Stomach smooth muscle (tissue), 2 donors: ENCODE measurements around the gene EEF2.
"Not testable (repeated sequence)": the region's sequence is repeated elsewhere in the genome, so short reads cannot be mapped to it uniquely, and the experiment has no call there.

Source experiments
- H3K27ac ChIP-seq: one replicate; pipeline ENCODE4 v1.7.0; 2013; ENCODE audit warnings: mild to moderate bottlenecking, low read length, inconsistent platforms
- H3K27me3 ChIP-seq, 2 donors: one replicate each; pipeline ENCODE4 v1.7.0; 2013; ENCODE audit warnings: low read length in 2 of 2; ENCODE audit not compliant: insufficient read depth in 2 of 2, control insufficient read depth in 1 of 2
- H3K36me3 ChIP-seq, 2 donors: one replicate each; pipeline ENCODE4 v1.7.0; 2013; ENCODE audit warnings: low read length in 2 of 2; ENCODE audit not compliant: control insufficient read depth in 2 of 2, insufficient read depth in 2 of 2
- H3K4me1 ChIP-seq: one replicate; pipeline ENCODE4 v1.7.0; 2013; ENCODE audit warnings: low read length; ENCODE audit not compliant: control insufficient read depth, insufficient read depth
- H3K4me3 ChIP-seq, 2 donors: one replicate each; pipeline ENCODE4 v1.7.0; 2013; ENCODE audit warnings: low read length in 2 of 2
- H3K9ac ChIP-seq, 2 donors: one replicate each; pipeline ENCODE4 v1.7.0; 2013; ENCODE audit warnings: low read length in 2 of 2, mild to moderate bottlenecking in 1 of 2
- H3K9me3 ChIP-seq, 2 donors: one replicate each; pipeline ENCODE4 v1.7.0; 2013; ENCODE audit warnings: low read length in 2 of 2; ENCODE audit not compliant: control insufficient read depth in 2 of 2
- donor health status: healthy.
- donor health status: Pancreatic carcinoma.

Gene EEF2

DNA sequence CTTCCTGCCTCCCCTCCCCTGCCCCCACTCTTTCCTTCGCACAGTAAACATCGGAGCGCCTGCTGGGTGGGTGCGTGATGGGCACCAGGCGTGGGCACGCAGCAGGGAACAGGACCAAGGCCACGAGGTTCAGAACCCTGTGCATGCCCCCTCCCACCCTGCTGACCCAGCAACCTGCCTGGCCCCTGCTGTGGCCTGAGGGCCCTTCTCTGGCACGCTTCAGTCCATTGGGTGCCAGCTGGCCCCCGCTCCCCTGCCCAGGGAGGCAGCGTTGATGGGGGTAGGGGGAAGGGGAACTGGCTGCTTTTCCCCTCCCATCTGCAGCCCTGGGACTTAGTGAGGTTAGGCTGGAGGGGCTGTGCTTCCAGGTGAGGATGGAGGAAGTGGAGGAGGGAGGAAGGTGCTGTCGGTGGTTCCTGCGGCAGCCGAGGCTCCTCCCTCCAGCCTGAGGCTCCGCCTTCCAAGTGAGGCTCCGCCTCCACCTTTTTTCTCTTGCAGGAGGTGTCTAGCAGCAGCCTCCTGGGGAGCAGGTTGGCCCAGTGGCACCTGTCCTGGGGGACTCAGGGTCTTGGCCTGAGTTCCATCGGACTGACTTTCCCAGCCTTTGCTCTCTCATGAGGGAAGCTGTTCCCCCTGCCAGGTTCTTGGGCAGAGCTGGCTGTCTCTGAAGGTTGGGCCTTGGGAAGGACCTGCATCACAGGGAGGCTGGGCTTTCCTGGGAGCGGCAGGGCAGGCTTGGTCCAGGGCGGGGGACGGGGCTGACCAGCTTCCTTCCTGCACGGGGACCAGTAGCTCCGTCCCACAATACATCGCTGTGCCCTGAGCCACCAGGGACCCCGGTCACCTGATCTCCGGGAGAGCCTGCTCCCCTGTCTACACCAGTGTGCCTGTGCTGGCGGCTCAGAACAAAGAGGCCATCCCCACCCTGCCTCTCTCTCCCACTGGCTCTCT, 29.6 kb upstream of the EEF2 start:
- Histone ChIP-seq H3K27me3 (no peaks in the 10 kb centered on the region), H3K4me3 (peak overlapping the region; percentile 7 to 60), H3K4me1 (peaks cover 76% of the 10 kb centered on the region), H3K27ac (peak overlapping the region; percentile 82), H3K9ac (peak overlapping the region; percentile 55 to 56), H3K9me3 (no peaks in the 10 kb centered on the region), H3K36me3 (peaks cover 6 to 11% of the 10 kb centered on the region in 2 donors)

DNA sequence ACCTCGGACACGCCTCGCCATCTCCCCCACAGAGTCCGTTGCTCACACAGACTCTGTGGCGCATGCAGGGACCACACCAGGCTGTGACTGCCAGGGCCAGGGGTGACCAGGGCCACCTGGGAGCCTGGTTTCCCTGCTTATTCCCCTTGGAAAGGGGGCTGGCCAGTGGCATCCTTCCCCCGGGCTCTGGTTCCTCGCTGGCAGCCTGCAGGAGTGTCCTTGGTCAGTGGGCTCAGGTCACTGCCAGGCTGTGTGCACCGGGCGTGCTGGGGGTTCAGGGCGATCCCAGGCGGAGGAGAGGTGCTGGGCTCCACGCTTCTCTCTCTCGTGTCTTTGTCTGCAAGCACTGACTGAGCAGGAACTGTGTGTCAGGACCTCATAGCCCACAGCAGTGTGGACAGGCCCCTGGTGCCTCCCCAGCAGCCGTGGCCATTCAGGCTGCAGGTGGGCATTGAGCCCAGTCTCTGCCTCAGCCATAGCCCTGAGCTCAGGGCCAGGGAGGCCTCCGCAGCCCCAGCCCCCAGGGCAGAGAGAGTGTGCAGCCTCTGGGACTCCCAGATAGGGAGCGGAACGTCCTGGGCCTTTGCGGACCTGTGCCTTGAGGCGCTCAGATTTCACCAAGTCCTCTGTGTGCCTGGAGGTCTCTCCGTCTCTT, 28.8 kb upstream of the EEF2 start:
- H3K9me3 ChIP-seq = no peaks in the 10 kb centered on the region
- H3K36me3 ChIP-seq = peaks cover 6 to 11% of the 10 kb centered on the region in 2 donors
- H3K9ac ChIP-seq = peak overlapping the region in 1 of 2 donors; percentile 29
- no peaks in the 10 kb centered on the region for H3K27me3 ChIP-seq
- H3K27ac ChIP-seq = peak overlapping the region; percentile 82
- H3K4me3 ChIP-seq = peak overlapping the region in 1 of 2 donors; percentile 40
- H3K4me1 ChIP-seq = peaks cover 77% of the 10 kb centered on the region

DNA sequence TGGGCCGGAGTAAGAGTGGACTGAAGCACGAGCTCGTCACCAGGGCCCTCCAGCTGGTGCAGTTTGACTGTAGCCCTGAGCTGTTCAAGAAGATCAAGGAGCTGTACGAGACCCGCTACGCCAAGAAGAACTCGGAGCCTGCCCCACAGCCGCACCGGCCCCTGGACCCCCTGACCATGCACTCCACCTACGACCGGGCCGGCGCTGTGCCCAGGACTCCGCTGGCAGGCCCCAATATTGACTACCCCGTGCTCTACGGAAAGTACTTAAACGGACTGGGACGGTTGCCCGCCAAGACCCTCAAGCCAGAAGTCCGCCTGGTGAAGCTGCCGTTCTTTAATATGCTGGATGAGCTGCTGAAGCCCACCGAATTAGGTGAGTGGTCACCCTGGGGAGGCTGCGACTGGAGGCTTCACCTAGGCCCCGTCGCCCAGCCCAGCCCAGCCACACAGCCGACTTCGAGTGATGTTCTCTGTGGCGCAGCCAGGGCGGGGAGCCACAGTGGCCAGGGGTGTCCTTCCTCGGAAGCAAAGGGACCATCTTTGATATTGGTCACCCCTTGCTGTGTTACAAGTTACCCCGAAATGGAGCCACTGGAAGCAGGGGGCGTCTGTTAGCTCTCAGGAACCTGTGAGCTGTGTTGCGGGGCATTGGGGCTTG, 27.8 kb upstream of the EEF2 start:
- Histone ChIP-seq H3K9me3 (no peaks in the 10 kb centered on the region), H3K9ac (peak overlapping the region in 1 of 2 donors; percentile 57), H3K36me3 (peaks cover 6 to 11% of the 10 kb centered on the region in 2 donors), H3K4me1 (peaks cover 85% of the 10 kb centered on the region), H3K4me3 (peak overlapping the region in 1 of 2 donors; percentile 15), H3K27me3 (no peaks in the 10 kb centered on the region), H3K27ac (peak overlapping the region; percentile 82)

DNA sequence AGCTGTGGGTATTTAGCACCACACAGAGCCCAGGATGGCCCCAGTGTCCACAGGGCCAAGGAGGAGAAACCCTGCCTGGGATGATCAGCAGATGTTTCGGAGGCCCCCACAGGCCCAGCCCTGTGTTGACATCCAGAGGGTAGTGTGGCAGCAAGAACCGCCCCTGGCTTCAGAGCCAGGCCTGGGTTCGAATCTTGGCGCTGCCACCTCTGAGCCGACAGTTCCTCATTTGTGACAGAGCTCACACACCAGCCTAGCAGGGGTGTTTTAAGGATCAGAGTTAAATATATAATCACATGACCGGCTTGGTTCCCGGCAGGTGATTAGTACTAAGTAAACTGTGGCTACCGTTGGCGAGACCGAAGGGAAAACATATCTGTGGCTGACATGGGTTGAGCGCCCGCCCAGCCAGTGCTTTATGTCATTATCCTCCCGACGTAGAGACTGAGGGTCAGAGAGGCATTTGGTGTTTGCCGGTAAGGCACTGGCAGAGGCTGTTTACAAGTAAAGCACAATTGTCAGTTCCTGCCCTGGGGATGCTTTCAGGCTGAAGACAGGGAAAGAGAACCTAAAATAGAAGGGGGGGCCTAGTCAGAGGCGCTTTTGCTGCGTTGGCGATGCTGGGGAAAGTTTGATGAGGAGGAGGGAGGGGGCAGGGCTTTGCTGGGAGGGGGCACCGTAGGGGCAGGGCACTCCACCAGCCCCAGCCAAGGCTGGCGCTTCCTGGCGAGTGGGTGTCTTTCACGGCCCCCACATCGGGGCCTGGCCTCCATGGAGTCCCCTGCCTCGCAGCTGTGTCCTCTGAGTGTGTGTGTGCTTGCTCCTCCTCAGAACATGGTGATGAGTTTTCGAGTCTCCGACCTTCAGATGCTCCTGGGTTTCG, 27.1 kb upstream of the EEF2 start:
- peak overlapping the region in 1 of 2 donors; percentile 57 for H3K9ac ChIP-seq
- H3K27me3 ChIP-seq = no peaks in the 10 kb centered on the region
- H3K9me3 ChIP-seq = no peaks in the 10 kb centered on the region
- H3K4me3 ChIP-seq = peak overlapping the region in 1 of 2 donors; percentile 35
- H3K27ac ChIP-seq = peak overlapping the region; percentile 82
- peaks cover 6 to 11% of the 10 kb centered on the region in 2 donors for H3K36me3 ChIP-seq
- peaks cover 86% of the 10 kb centered on the region for H3K4me1 ChIP-seq

DNA sequence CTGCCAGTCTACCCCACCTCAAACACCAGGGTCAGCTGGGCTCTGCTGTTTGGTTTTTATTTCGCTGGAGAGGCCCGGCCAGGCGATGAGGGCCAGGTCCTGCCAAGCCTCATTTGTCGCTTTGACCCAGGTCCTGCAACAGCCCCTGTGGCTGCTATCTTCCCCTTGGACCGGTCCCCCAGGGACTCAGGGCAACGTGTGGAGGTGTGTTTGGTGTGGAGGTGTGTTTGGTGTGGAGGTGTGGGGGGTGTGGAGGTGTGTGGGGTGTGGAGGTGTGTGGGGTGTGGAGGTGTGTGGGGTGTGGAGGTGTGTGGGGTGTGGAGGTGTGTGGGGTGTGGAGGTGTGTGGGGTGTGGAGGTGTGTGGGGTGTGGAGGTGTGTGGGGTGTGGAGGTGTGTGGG, 26.2 kb upstream of the EEF2 start:
- Histone ChIP-seq H3K27ac (peak overlapping the region; percentile 82), H3K36me3 (peaks cover 6 to 11% of the 10 kb centered on the region in 2 donors), H3K9ac (peak overlapping the region in 1 of 2 donors; percentile 91), H3K4me3 (peak overlapping the region; percentile 22 to 50), H3K4me1 (peaks cover 84% of the 10 kb centered on the region)
- H3K9me3 ChIP-seq, H3K27me3 ChIP-seq: not testable (repeated sequence)

DNA sequence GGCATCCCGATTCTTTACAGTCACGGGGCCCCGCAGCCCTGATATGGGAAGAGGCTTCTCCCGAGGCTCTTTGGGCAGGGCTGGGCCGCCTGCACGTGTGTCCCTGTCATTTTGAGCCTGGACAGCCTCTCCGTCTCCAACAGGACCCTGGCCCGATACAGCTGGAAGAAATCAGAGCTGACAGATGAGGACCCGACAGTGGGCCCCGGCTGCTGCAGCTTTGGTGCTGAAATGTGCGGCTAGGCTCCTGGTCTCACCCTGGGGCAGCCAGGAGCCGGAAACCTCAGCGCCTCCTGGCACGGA, 25.5 kb upstream of the EEF2 start:
- H3K36me3 ChIP-seq = peaks cover 6 to 11% of the 10 kb centered on the region in 2 donors
- peak overlapping the region; percentile 50 to 91 for H3K4me3 ChIP-seq
- H3K4me1 ChIP-seq = peaks cover 79% of the 10 kb centered on the region
- peak overlapping the region; percentile 82 for H3K27ac ChIP-seq
- H3K27me3 ChIP-seq = no peaks in the 10 kb centered on the region
- H3K9ac ChIP-seq = peak overlapping the region; percentile 47 to 91
- H3K9me3 ChIP-seq = no peaks in the 10 kb centered on the region

DNA sequence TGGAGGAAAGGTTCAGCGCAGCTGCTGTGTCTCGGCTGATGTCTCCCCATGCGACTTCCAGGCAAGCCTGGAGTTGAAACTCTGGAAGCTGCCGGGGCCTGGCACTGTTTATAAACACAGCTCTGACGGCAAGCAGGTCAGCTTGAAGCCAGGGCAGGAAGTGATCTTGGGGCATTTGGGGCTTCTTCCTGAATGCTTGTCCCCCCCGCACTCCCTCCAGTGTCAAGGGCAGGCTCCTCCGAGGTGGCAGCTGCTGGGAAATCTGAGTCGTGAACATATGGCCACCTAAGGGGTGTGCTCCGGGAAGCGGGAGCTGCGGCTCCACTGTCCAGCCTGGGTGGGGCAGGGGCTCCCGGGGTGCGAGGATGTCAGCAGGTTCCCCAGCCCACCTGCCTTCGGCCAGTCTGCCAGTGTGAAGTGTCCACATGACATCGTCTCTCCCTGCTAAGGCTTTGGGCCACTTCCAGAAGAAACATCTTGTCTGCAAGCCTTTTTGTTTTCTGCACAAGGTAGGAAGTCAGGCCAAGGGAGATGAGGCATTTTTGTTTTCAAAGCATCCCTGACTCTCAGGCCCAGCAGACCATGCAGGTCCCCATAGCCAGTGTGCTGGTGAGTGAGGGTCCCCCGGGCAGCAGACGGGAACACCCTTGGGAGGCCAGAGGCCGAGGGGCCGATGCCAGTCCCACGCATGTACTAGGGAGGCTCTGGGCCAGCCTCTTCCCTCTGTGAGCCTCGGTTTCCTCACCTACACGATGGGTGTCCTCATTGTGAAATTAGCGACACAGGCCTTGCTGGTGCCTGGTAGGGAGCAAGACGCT, 24.9 kb upstream of the EEF2 start:
- peak overlapping the region; percentile 58 to 91 for H3K9ac ChIP-seq
- H3K27ac ChIP-seq = peak overlapping the region; percentile 82
- H3K4me1 ChIP-seq = peaks cover 73% of the 10 kb centered on the region
- H3K36me3 ChIP-seq = peaks cover 6 to 11% of the 10 kb centered on the region in 2 donors
- H3K4me3 ChIP-seq = peak overlapping the region; percentile 50 to 91
- H3K9me3 ChIP-seq = no peaks in the 10 kb centered on the region
- no peaks in the 10 kb centered on the region for H3K27me3 ChIP-seq

DNA sequence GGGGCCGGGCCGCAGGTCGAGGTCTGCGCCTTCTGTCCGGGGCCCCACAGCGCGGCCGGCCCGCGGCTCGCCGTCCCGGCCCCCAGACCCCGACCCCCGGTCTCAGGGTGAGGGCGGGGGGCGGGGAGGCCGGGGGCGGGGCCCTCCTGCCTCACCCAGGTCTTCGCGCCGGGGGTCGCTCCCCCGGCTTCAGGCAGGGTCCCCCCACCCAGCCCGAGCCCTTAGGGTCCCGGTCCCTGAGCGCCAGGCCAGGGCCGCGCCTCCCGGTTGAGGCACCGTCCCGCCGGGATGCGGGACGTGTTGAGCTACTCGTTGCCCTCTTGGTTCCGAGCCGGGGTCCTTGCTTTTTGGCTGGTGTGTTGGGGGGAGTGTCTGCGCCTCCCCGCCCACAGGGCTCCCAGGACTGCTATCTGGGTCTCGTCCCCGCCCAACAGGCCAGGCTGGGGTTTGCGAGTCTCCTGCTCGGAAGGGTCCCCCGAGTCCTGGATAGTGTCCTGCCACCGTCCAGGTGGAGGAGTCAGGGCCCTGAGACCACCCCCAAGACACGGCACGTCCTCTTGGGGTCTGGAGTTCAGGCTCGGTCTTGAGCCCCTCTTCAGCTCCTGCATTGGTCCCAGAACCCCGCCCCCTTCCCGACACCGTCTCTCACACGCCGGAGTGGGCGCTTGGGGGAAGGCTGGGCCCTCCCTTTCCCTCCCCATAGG, 22.7 kb upstream of the EEF2 start:
- Histone ChIP-seq H3K27me3 (no peaks in the 10 kb centered on the region), H3K36me3 (peaks cover under 1 to 2% of the 10 kb centered on the region in 2 donors), H3K9me3 (no peaks in the 10 kb centered on the region), H3K4me3 (peak overlapping the region; percentile 90 to 91), H3K4me1 (peaks cover 52% of the 10 kb centered on the region), H3K9ac (peak overlapping the region; percentile 71 to 91), H3K27ac (peak overlapping the region; percentile 82)
